Thoracic aorta (tissue), 2 donors: ENCODE measurements around the gene DNASE2. TPM values are rescaled to one million over a fixed set of nuclear protein-coding genes. Genes with fewer than 3 reads are reported as not detected.
A peak's percentile ranks its signal among the peaks of the same experiment; 100 is the strongest.
"Not testable (repeated sequence)": the region's sequence is repeated elsewhere in the genome, so short reads cannot be mapped to it uniquely, and the experiment has no call there.

Experiments
- ATAC-seq: fragments of 150-250 bp; one replicate; pipeline ENCODE4 v1.8.0; 2017; ENCODE audit warnings: low read depth; ENCODE audit not compliant: insufficient number of reproducible peaks, low FRiP score
- DNase-seq: peaks from one replicate; pipeline ENCODE4 v3.0.0-alpha.2; 2020; ENCODE audit warnings: low spot score
- H3K27ac ChIP-seq, 2 donors: fragments of 200-600 bp; sonication (generic); 1 replicate in 1 of 2; 2 replicates in 1 of 2; pipeline ENCODE4 v1.5.1; 2016; ENCODE audit warnings: mild to moderate bottlenecking in 2 of 2, moderate library complexity in 2 of 2
- H3K27me3 ChIP-seq: fragments of 200-600 bp; sonication (generic); replicated peaks from 2 replicates; pipeline ENCODE4 v1.6.0; 2016; ENCODE audit warnings: mild to moderate bottlenecking; ENCODE audit not compliant: insufficient read depth
- H3K36me3 ChIP-seq: fragments of 200-600 bp; sonication (generic); one replicate; pipeline ENCODE4 v1.5.1; 2016
- H3K4me1 ChIP-seq, 2 donors: fragments of 200-600 bp; sonication (generic); 1 replicate in 1 of 2; 2 replicates in 1 of 2; pipeline versions ENCODE4 v1.5.1 to v1.6.0; 2016; ENCODE audit warnings: low read depth in 2 of 2, mild to moderate bottlenecking in 1 of 2; ENCODE audit not compliant: control insufficient read depth in 1 of 2
- H3K4me3 ChIP-seq: fragments of 200-600 bp; sonication (generic); 2 replicates; pipeline ENCODE4 v1.5.1; 2016; ENCODE audit warnings: mild to moderate bottlenecking
- H3K9me3 ChIP-seq: fragments of 200-600 bp; sonication (generic); 2 replicates; pipeline ENCODE4 v1.5.1; 2016
- CTCF ChIP-seq: fragments of 200-600 bp; sonication (generic); IDR thresholded peaks from one replicate; pipeline ENCODE4 v1.5.1; 2019; ENCODE audit warnings: antibody characterized with exemption
- total RNA-seq, 2 donors: library from RNA; depleted of rRNA; stranded (reverse); fragments of >200 nt; gene quantifications; one replicate each; pipeline versions ENCODE4 v1.1.0 to v1.2.3, GENCODE V29; 2016

The DNASE2 gene
- total RNA-seq, 2 donors from 2014 or later, result 24.0 to 53.3 TPM

- no peak for ATAC-seq
- Histone ChIP-seq H3K27ac (no peak overlapping the region), H3K4me1 (peaks cover 0 to 7% of the 10 kb centered on the region in 2 donors), H3K4me3 (no peak overlapping the region), H3K36me3 (no peaks in the 10 kb centered on the region), H3K9me3 (no peaks in the 10 kb centered on the region), H3K27me3 (no peaks in the 10 kb centered on the region)
- no peak for TF ChIP-seq CTCF
- no peak for DNase-seq
Observed at GRCh38 chr19:12864143-12864542, 17.1 kb downstream of the DNASE2 start.

- no peak for TF ChIP-seq CTCF
- H3K9me3 ChIP-seq, result peaks cover 3% of the 10 kb centered on the region
- no peak for DNase-seq
Observed at GRCh38 chr19:12859546-12859945, 21.7 kb downstream of the DNASE2 start.

GRCh38 chr19:12858041-12858928 lies 23.0 kb downstream of the DNASE2 start:
- H3K4me3 ChIP-seq, result no peak overlapping the region
- H3K27ac ChIP-seq, result no peak overlapping the region
- DNase-seq (no peak), ATAC-seq (no peak)
- peaks cover 3% of the 10 kb centered on the region for H3K9me3 ChIP-seq
- no peaks in the 10 kb centered on the region for H3K4me1 ChIP-seq
- TF ChIP-seq CTCF, result no peak
- no peaks in the 10 kb centered on the region for H3K27me3 ChIP-seq
- H3K36me3 ChIP-seq, result no peaks in the 10 kb centered on the region

More at GRCh38 chr19:12859546-12859945, 21.7 kb downstream of the DNASE2 start:
- ATAC-seq, result no peak
- Histone ChIP-seq H3K27me3 (no peaks in the 10 kb centered on the region), H3K36me3 (no peaks in the 10 kb centered on the region), H3K27ac (no peak overlapping the region), H3K4me1 (no peaks in the 10 kb centered on the region), H3K4me3 (no peak overlapping the region)

- no peak for ATAC-seq
- Histone ChIP-seq H3K36me3 (no peaks in the 10 kb centered on the region), H3K4me1 (no peaks in the 10 kb centered on the region), H3K27ac (no peak overlapping the region), H3K4me3 (no peak overlapping the region), H3K27me3 (no peaks in the 10 kb centered on the region), H3K9me3 (peaks cover 3% of the 10 kb centered on the region)
- no peak for DNase-seq
- TF ChIP-seq CTCF, result no peak
Observed at GRCh38 chr19:12856653-12857052, 24.6 kb downstream of the DNASE2 start.

- Histone ChIP-seq H3K27me3 (peaks cover 3% of the 10 kb centered on the region), H3K4me3 (peak overlapping the region; percentile 61), H3K36me3 (no peaks in the 10 kb centered on the region)
Observed at GRCh38 chr19:12847159-12848139, 33.8 kb downstream of the DNASE2 start.

GRCh38 chr19:12846613-12847012 lies 34.6 kb downstream of the DNASE2 start:
- not testable (repeated sequence) for H3K27me3 ChIP-seq

More at GRCh38 chr19:12847159-12848139, 33.8 kb downstream of the DNASE2 start:
- H3K9me3 ChIP-seq, result no peaks in the 10 kb centered on the region
- peaks cover 0 to 5% of the 10 kb centered on the region in 2 donors for H3K4me1 ChIP-seq
- TF ChIP-seq CTCF, result peak; percentile 99
- peak; percentile 82 for ATAC-seq
- no peak overlapping the region for H3K27ac ChIP-seq
- peak; percentile 27 for DNase-seq

More at GRCh38 chr19:12846613-12847012, 34.6 kb downstream of the DNASE2 start:
- not testable (repeated sequence) for ATAC-seq, H3K27ac ChIP-seq, H3K36me3 ChIP-seq, DNase-seq, H3K9me3 ChIP-seq, H3K4me3 ChIP-seq, H3K4me1 ChIP-seq
